ENCODE data around the gene PRMT1.
"Not testable (repeated sequence)": the region's sequence is repeated elsewhere in the genome, so short reads cannot be mapped to it uniquely, and the experiment has no call there.

Gene PRMT1

GRCh38 chr19:49677231-49677900 lies at the start of gene PRMT1:
Gene PRMT1, plus strand, starts transcription at chr19:49677271. Its CDS starts 10 bp downstream, at chr19:49677281.
- peak within 1 kb of the TSS; percentile 99 for H3K9ac ChIP-seq (ENCODE audit: low read length)
- peak within 1 kb of the TSS; percentile 97 for H3K4me3 ChIP-seq (ENCODE audit: low read length)
- H3K9me3 ChIP-seq (ENCODE audit: control insufficient read depth, low read length) = no peaks in the 10 kb centered on the region
- peaks cover 8% of the 10 kb centered on the region for H3K36me3 ChIP-seq (ENCODE audit: control insufficient read depth, insufficient read depth, low read length, severe bottlenecking)
- peaks cover 36% of the 10 kb centered on the region for H3K4me1 ChIP-seq (ENCODE audit: control insufficient read depth, insufficient read depth, low read length)
- no peaks in the 10 kb centered on the region for H3K27me3 ChIP-seq (replicated peaks; ENCODE audit: control insufficient read depth, insufficient read depth, low read length)
- DNase-seq (ENCODE audit: low read depth) = peak; percentile 62

- Histone ChIP-seq H3K9me3 (ENCODE audit: control insufficient read depth, low read length) (no peaks in the 10 kb centered on the region), H3K36me3 (ENCODE audit: control insufficient read depth, insufficient read depth, low read length, severe bottlenecking) (peaks cover 14% of the 10 kb centered on the region), H3K4me3 (ENCODE audit: low read length) (no peak overlapping the region), H3K27me3 (replicated peaks; ENCODE audit: control insufficient read depth, insufficient read depth, low read length) (no peaks in the 10 kb centered on the region), H3K9ac (ENCODE audit: low read length) (no peak overlapping the region), H3K4me1 (ENCODE audit: control insufficient read depth, insufficient read depth, low read length) (peaks cover 34% of the 10 kb centered on the region)
- DNase-seq (ENCODE audit: low read depth) = no peak
These were observed 47.4 kb upstream of the PRMT1 start for GRCh38 chr19:49629659-49630058.

- no peaks in the 10 kb centered on the region for H3K9me3 ChIP-seq (ENCODE audit: control insufficient read depth, low read length)
These were observed 46.0 kb upstream of the PRMT1 start for GRCh38 chr19:49631014-49631588.

GRCh38 chr19:49631610-49632192 lies 45.4 kb upstream of the PRMT1 start:
- H3K4me3 ChIP-seq (ENCODE audit: low read length) = no peak overlapping the region
- peaks cover 21% of the 10 kb centered on the region for H3K36me3 ChIP-seq (ENCODE audit: control insufficient read depth, insufficient read depth, low read length, severe bottlenecking)
- no peak for DNase-seq (ENCODE audit: low read depth)
- H3K9me3 ChIP-seq (ENCODE audit: control insufficient read depth, low read length) = no peaks in the 10 kb centered on the region
- H3K9ac ChIP-seq (ENCODE audit: low read length) = no peak overlapping the region
- no peaks in the 10 kb centered on the region for H3K27me3 ChIP-seq (replicated peaks; ENCODE audit: control insufficient read depth, insufficient read depth, low read length)
- H3K4me1 ChIP-seq (ENCODE audit: control insufficient read depth, insufficient read depth, low read length) = peaks cover 46% of the 10 kb centered on the region

More at GRCh38 chr19:49631014-49631588, 46.0 kb upstream of the PRMT1 start:
- Histone ChIP-seq H3K4me3 (ENCODE audit: low read length) (no peak overlapping the region), H3K27me3 (replicated peaks; ENCODE audit: control insufficient read depth, insufficient read depth, low read length) (no peaks in the 10 kb centered on the region), H3K36me3 (ENCODE audit: control insufficient read depth, insufficient read depth, low read length, severe bottlenecking) (peaks cover 19% of the 10 kb centered on the region), H3K9ac (ENCODE audit: low read length) (peak overlapping the region; percentile 70), H3K4me1 (ENCODE audit: control insufficient read depth, insufficient read depth, low read length) (peaks cover 40% of the 10 kb centered on the region)
- no peak for DNase-seq (ENCODE audit: low read depth)

GRCh38 chr19:49632576-49632975 lies 44.5 kb upstream of the PRMT1 start:
- no peak for DNase-seq (ENCODE audit: low read depth)
- Histone ChIP-seq H3K36me3 (ENCODE audit: control insufficient read depth, insufficient read depth, low read length, severe bottlenecking) (peaks cover 14% of the 10 kb centered on the region), H3K9me3 (ENCODE audit: control insufficient read depth, low read length) (no peaks in the 10 kb centered on the region), H3K4me1 (ENCODE audit: control insufficient read depth, insufficient read depth, low read length) (peaks cover 50% of the 10 kb centered on the region), H3K4me3 (ENCODE audit: low read length) (no peak overlapping the region), H3K9ac (ENCODE audit: low read length) (peak overlapping the region; percentile 75), H3K27me3 (replicated peaks; ENCODE audit: control insufficient read depth, insufficient read depth, low read length) (no peaks in the 10 kb centered on the region)

- peaks cover 51% of the 10 kb centered on the region for H3K4me1 ChIP-seq (ENCODE audit: control insufficient read depth, insufficient read depth, low read length)
- DNase-seq (ENCODE audit: low read depth); H3K27me3 ChIP-seq (replicated peaks; ENCODE audit: control insufficient read depth, insufficient read depth, low read length); H3K9me3 ChIP-seq (ENCODE audit: control insufficient read depth, low read length); H3K4me3 ChIP-seq (ENCODE audit: low read length): not testable (repeated sequence)
- H3K9ac ChIP-seq (ENCODE audit: low read length) = peak overlapping the region; percentile 75
- H3K36me3 ChIP-seq (ENCODE audit: control insufficient read depth, insufficient read depth, low read length, severe bottlenecking) = peaks cover 14% of the 10 kb centered on the region
These were observed 43.8 kb upstream of the PRMT1 start for GRCh38 chr19:49633273-49633672.

- H3K9me3 ChIP-seq (ENCODE audit: control insufficient read depth, low read length) = no peaks in the 10 kb centered on the region
- H3K27me3 ChIP-seq (replicated peaks; ENCODE audit: control insufficient read depth, insufficient read depth, low read length) = no peaks in the 10 kb centered on the region
- peak; percentile 17 for DNase-seq (ENCODE audit: low read depth)
- no peak overlapping the region for H3K4me3 ChIP-seq (ENCODE audit: low read length)
- peak overlapping the region; percentile 48 for H3K9ac ChIP-seq (ENCODE audit: low read length)
- peaks cover 48% of the 10 kb centered on the region for H3K4me1 ChIP-seq (ENCODE audit: control insufficient read depth, insufficient read depth, low read length)
- peaks cover 14% of the 10 kb centered on the region for H3K36me3 ChIP-seq (ENCODE audit: control insufficient read depth, insufficient read depth, low read length, severe bottlenecking)
These were observed 41.4 kb upstream of the PRMT1 start for GRCh38 chr19:49635530-49636232.

- H3K4me1 ChIP-seq (ENCODE audit: control insufficient read depth, insufficient read depth, low read length) = peaks cover 48% of the 10 kb centered on the region
- H3K9ac ChIP-seq (ENCODE audit: low read length) = peak overlapping the region; percentile 54
- no peak for DNase-seq (ENCODE audit: low read depth)
- H3K27me3 ChIP-seq (replicated peaks; ENCODE audit: control insufficient read depth, insufficient read depth, low read length) = no peaks in the 10 kb centered on the region
- H3K4me3 ChIP-seq (ENCODE audit: low read length) = peak overlapping the region; percentile 33
- no peaks in the 10 kb centered on the region for H3K9me3 ChIP-seq (ENCODE audit: control insufficient read depth, low read length)
- peaks cover 14% of the 10 kb centered on the region for H3K36me3 ChIP-seq (ENCODE audit: control insufficient read depth, insufficient read depth, low read length, severe bottlenecking)
These were observed 40.7 kb upstream of the PRMT1 start for GRCh38 chr19:49636233-49636932.

GRCh38 chr19:49637821-49638738 lies 39.0 kb upstream of the PRMT1 start:
- Histone ChIP-seq H3K27me3 (replicated peaks; ENCODE audit: control insufficient read depth, insufficient read depth, low read length) (no peaks in the 10 kb centered on the region), H3K4me1 (ENCODE audit: control insufficient read depth, insufficient read depth, low read length) (peaks cover 44% of the 10 kb centered on the region), H3K9ac (ENCODE audit: low read length) (peak overlapping the region; percentile 99), H3K9me3 (ENCODE audit: control insufficient read depth, low read length) (no peaks in the 10 kb centered on the region), H3K36me3 (ENCODE audit: control insufficient read depth, insufficient read depth, low read length, severe bottlenecking) (peaks cover 14% of the 10 kb centered on the region), H3K4me3 (ENCODE audit: low read length) (peak overlapping the region; percentile 83)
- peak; percentile 96 for DNase-seq (ENCODE audit: low read depth)

- peak overlapping the region; percentile 83 for H3K4me3 ChIP-seq (ENCODE audit: low read length)
- H3K9me3 ChIP-seq (ENCODE audit: control insufficient read depth, low read length) = no peaks in the 10 kb centered on the region
- peaks cover 45% of the 10 kb centered on the region for H3K4me1 ChIP-seq (ENCODE audit: control insufficient read depth, insufficient read depth, low read length)
- no peaks in the 10 kb centered on the region for H3K27me3 ChIP-seq (replicated peaks; ENCODE audit: control insufficient read depth, insufficient read depth, low read length)
- DNase-seq (ENCODE audit: low read depth) = peak; percentile 33
- H3K9ac ChIP-seq (ENCODE audit: low read length) = peak overlapping the region; percentile 99
- H3K36me3 ChIP-seq (ENCODE audit: control insufficient read depth, insufficient read depth, low read length, severe bottlenecking) = peaks cover 14% of the 10 kb centered on the region
These were observed 37.5 kb upstream of the PRMT1 start for GRCh38 chr19:49639401-49640112.

Data from adipocyte (in vitro differentiated cells).